Measurements from ENCODE around the gene ITGA3. TPM values are rescaled to one million over a fixed set of nuclear protein-coding genes. Genes with fewer than 3 reads are reported as not detected.

The ITGA3 gene
- total RNA-seq, 1 experiment from 2014 or later, result 22.5 TPM

DNA sequence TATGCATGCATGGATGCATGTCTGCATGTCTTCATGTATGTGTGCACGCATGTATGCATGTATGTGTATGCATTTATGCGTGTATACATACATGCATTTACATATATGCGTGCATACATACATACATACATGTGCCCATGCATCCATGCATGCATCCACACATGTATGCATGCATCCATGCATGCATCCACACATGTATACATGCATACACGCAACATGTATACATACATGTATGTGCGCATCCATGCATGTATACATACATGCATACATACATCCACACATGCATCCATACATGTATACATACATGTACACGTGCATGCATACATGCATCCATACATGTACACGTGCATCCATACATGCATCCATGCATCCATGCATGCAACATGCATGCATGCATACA is 31.1 kb upstream of the ITGA3 start:
- no peaks in the 10 kb centered on the region for H3K23me2 ChIP-seq (ENCODE audit: insufficient read length, low read depth, low read length, poor library complexity, severe bottlenecking)
- H3K9me3 ChIP-seq (ENCODE audit: control insufficient read depth, low read depth, low read length), result no peaks in the 10 kb centered on the region
- Mint-ChIP-seq H3K27me3 (ENCODE audit: low read depth) (peaks cover 20% of the 10 kb centered on the region), H3K27ac (no peak overlapping the region), H3K36me3 (ENCODE audit: insufficient read depth in 1 of 3, low read depth in 3 of 3) (no peaks in the 10 kb centered on the region), H3K4me3 (no peak overlapping the region), H3K4me1 (peaks cover 23 to 27% of the 10 kb centered on the region in 2 experiments), H3K9me3 (no peaks in the 10 kb centered on the region)
- no peak overlapping the region for H3K27ac ChIP-seq (ENCODE audit: insufficient read length, low read depth, low read length)
- peaks cover 6% of the 10 kb centered on the region; the same call in 1 of the 2 replicates for H3K4me1 ChIP-seq (ENCODE audit: insufficient read depth, low read length)
- no peaks in the 10 kb centered on the region for H4K20me1 ChIP-seq (ENCODE audit: control insufficient read depth, insufficient read depth, insufficient read length)
- H4K91ac ChIP-seq (ENCODE audit: insufficient read length, low read depth, low read length), result no peak overlapping the region
- H3K4ac ChIP-seq (ENCODE audit: low read depth, low read length), result no peak overlapping the region
- TF ChIP-seq, protein P1, sequence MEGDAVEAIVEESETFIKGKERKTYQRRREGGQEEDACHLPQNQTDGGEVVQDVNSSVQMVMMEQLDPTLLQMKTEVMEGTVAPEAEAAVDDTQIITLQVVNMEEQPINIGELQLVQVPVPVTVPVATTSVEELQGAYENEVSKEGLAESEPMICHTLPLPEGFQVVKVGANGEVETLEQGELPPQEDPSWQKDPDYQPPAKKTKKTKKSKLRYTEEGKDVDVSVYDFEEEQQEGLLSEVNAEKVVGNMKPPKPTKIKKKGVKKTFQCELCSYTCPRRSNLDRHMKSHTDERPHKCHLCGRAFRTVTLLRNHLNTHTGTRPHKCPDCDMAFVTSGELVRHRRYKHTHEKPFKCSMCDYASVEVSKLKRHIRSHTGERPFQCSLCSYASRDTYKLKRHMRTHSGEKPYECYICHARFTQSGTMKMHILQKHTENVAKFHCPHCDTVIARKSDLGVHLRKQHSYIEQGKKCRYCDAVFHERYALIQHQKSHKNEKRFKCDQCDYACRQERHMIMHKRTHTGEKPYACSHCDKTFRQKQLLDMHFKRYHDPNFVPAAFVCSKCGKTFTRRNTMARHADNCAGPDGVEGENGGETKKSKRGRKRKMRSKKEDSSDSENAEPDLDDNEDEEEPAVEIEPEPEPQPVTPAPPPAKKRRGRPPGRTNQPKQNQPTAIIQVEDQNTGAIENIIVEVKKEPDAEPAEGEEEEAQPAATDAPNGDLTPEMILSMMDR (conservative IDR thresholded peaks at IDR 0.05), result no peak
- H2AFZ ChIP-seq (ENCODE audit: low read length), result no peak overlapping the region
- no peak overlapping the region for H3K4me2 ChIP-seq (ENCODE audit: insufficient read depth, insufficient read length, low read length)
- H3K56ac ChIP-seq (ENCODE audit: insufficient read length, low read depth, low read length), result no peak overlapping the region
- no peak overlapping the region for H2BK5ac ChIP-seq (ENCODE audit: insufficient read length, low read length)
- no peak overlapping the region for H3T11ph ChIP-seq (ENCODE audit: low read length)
- H3K79me1 ChIP-seq (ENCODE audit: insufficient read depth, low read depth, low read length, poor library complexity, severe bottlenecking), result no peaks in the 10 kb centered on the region
- H3K27me3 ChIP-seq (ENCODE audit: insufficient read depth, low read length), result no peaks in the 10 kb centered on the region
- DNase-seq, result no peak
- no peak overlapping the region for H2AK5ac ChIP-seq (ENCODE audit: insufficient read length, low read length)
- no CpG with 5 or more reads among the region's 7 CpGs for WGBS (ENCODE audit: extremely low coverage, insufficient read length, low lambda C conversion rate)
- no peak overlapping the region for H3K9ac ChIP-seq (ENCODE audit: extremely low read depth, insufficient read length, low read length)
- H3K14ac ChIP-seq (ENCODE audit: insufficient read depth, low read length), result no peak overlapping the region
- no peak overlapping the region for H2BK20ac ChIP-seq (ENCODE audit: low read depth, low read length, poor library complexity, severe bottlenecking)
- no peak overlapping the region for H2BK15ac ChIP-seq (ENCODE audit: low read depth, low read length)
- H4K8ac ChIP-seq (replicated peaks; ENCODE audit: insufficient read length, low read depth, low read length), result no peak overlapping the region
- no peak overlapping the region for H3K18ac ChIP-seq (ENCODE audit: insufficient read length, low read depth, low read length)
- no peaks in the 10 kb centered on the region for H3K79me2 ChIP-seq (ENCODE audit: insufficient read depth, low read length)
- no peak overlapping the region for H3K23ac ChIP-seq (ENCODE audit: insufficient read length, low read depth, low read length)
- H4K5ac ChIP-seq (ENCODE audit: insufficient read length, low read depth, low read length), result no peak overlapping the region
- no peak overlapping the region for H2BK120ac ChIP-seq (ENCODE audit: low read depth, low read length, poor library complexity, severe bottlenecking)
- H2BK12ac ChIP-seq (ENCODE audit: insufficient read length, low read depth, low read length), result no peak overlapping the region
